Measurements from ENCODE around the gene SLC25A21. TPM values are rescaled to one million over a fixed set of nuclear protein-coding genes. Genes with fewer than 3 reads are reported as not detected.

Gene SLC25A21
- polyA plus RNA-seq (2011; rRNA removed): 1.3 and 1.4 TPM in 2 replicates
- 0.18 and 0.19 TPM in 2 replicates for polyA plus RNA-seq (2012; cell fraction: cytosol; rRNA removed)
- 0.12 and 0.22 TPM in 2 replicates for polyA plus RNA-seq (2012; cell fraction: nucleus; rRNA removed)
- polyA plus RNA-seq (2017; fragmentation: RNase III; extraction: RNeasy Plus Mini Kit Qiagen cat#74134 plus additional on column Dnase treatment): 0.57 to 0.89 TPM (median 0.68 TPM) in 3 replicates
- 0.34 and 0.58 TPM in 2 replicates for polyA minus RNA-seq (2011; rRNA and poly(A)+ RNA removed)

- ATAC-seq (peak; percentile 97 to 98), FAIRE-seq (no peak), DNase-seq (ENCODE audit: low read depth in 1 of 2, low spot score in 1 of 2) (peak; percentile 90 to 91)
- Histone ChIP-seq H3K4me3 (peak within 1 kb of the TSS; percentile 59), H3K27ac (peak within 1 kb of the TSS; percentile 82 to 89), H3K4me1 (peaks cover 7% of the 10 kb centered on the region; the same call in 2 of the 3 replicates), H3K4me2 (peak within 1 kb of the TSS; percentile 86), H3K9me3 (no peaks in the 10 kb centered on the region)
- ChIA-PET CTCF (interaction anchor here (0.7 to 3.1 kb wide), 6 partner anchors 21 to 567 kb away, joined by 3 to 12 read pairs (median 5); partner anchors contain the start of gene MIPOL1), POLR2A (interaction anchor here (0.5 to 2.5 kb wide), 7 partner anchors 24 to 511 kb away, joined by 3 to 20 read pairs (median 3); partner anchors contain the start of genes MIPOL1 and PAX9)
- 2% methylated on average over 26 of the region's 66 CpGs for WGBS (ENCODE audit: missing lambda C conversion rate)
- TF ChIP-seq SMC3 (IDR thresholded peaks at IDR 0.05) (peak; percentile 9; the same call in 1 of the 3 replicates), SREBF2 (IDR thresholded peaks at IDR 0.05) (no peak), CEBPB (IDR thresholded peaks at IDR 0.05) (peak in 1 of 2 experiments; percentile 42; a peak in 1 of 4 replicates), ELK1 (IDR thresholded peaks at IDR 0.05; ENCODE audit: low read depth, low read length) (no peak), BCL3 (IDR thresholded peaks at IDR 0.05) (peak; percentile 68; the same call in 2 of the 3 replicates), JUNB (IDR thresholded peaks at IDR 0.05) (no peak), JUN (IDR thresholded peaks at IDR 0.05) (peak; percentile 55 to 80; a peak in 4 of 5 replicates), KDM5A (IDR thresholded peaks at IDR 0.05) (peak; percentile 43; the same call in 1 of the 2 replicates), ZNF302 (CRISPR knock-in tag; IDR thresholded peaks at IDR 0.05) (no peak), GATA3 (IDR thresholded peaks at IDR 0.05; ENCODE audit: borderline replicate concordance) (peak; percentile 33; the same call in 1 of the 2 replicates), POLR2A (IDR thresholded peaks at IDR 0.05; ENCODE audit: low read length) (peak; percentile 84), MAX (IDR thresholded peaks at IDR 0.05) (peak; percentile 85; the same call in 1 of the 2 replicates), ESRRA (IDR thresholded peaks at IDR 0.05; ENCODE audit: borderline replicate concordance, low read length) (no peak), MAFK (IDR thresholded peaks at IDR 0.05; ENCODE audit: partially characterized antibody) (no peak), TFCP2L1 (CRISPR knock-in tag; IDR thresholded peaks at IDR 0.05) (no peak), REST (IDR thresholded peaks at IDR 0.05) (peak; percentile 72), RAD21 (conservative IDR thresholded peaks at IDR 0.05 in 1 of 2, IDR thresholded peaks at IDR 0.05 in 1 of 2) (peak in 1 of 2 experiments; percentile 16; a peak in 1 of 5 replicates), HOXB13 (CRISPR knock-in tag; IDR thresholded peaks at IDR 0.05; ENCODE audit: low read depth) (peak; percentile 57; the same call in 1 of the 2 replicates), HDAC2 (IDR thresholded peaks at IDR 0.05) (no peak), EP300 (IDR thresholded peaks at IDR 0.05) (no peak), CBX2 (IDR thresholded peaks at IDR 0.05; ENCODE audit: borderline replicate concordance, low read depth) (no peak), PHF8 (IDR thresholded peaks at IDR 0.05; ENCODE audit: borderline replicate concordance, low read depth) (peak; percentile 89), ZC3H11A (IDR thresholded peaks at IDR 0.05) (no peak), CHD2 (IDR thresholded peaks at IDR 0.05; ENCODE audit: low read length, partially characterized antibody) (peak; percentile 45), HOXB5 (CRISPR knock-in tag; IDR thresholded peaks at IDR 0.05) (no peak), ZFP36 (IDR thresholded peaks at IDR 0.05; ENCODE audit: borderline replicate concordance, partially characterized antibody) (no peak), HES2 (IDR thresholded peaks at IDR 0.05) (no peak), MAZ (IDR thresholded peaks at IDR 0.05; ENCODE audit: borderline replicate concordance, low read depth, low read length) (no peak), E2F6 (IDR thresholded peaks at IDR 0.05; ENCODE audit: borderline replicate concordance, low read depth) (peak; percentile 89), PBX3 (IDR thresholded peaks at IDR 0.05) (peak; percentile 71)
Measured at GRCh38 chr14:37172024-37172869, at the start of gene SLC25A21. Gene SLC25A21, minus strand, starts transcription at chr14:37172606.
